Measurements from ENCODE around the gene GRIA4. TPM values are rescaled to one million over a fixed set of nuclear protein-coding genes. Genes with fewer than 3 reads are reported as not detected.

The GRIA4 gene
- polyA plus RNA-seq, 3 donors, result not detected

GRCh38 chr11:105825141-105825540 is 215.3 kb downstream of the GRIA4 start:
- Mint-ChIP-seq H3K36me3 (no peaks in the 10 kb centered on the region), H3K27me3 (ENCODE audit: low read depth in 3 of 3) (peaks cover 0 to 2% (median 0%) of the 10 kb centered on the region in 3 donors), H3K4me3 (no peak overlapping the region), H3K9me3 (peaks cover 0 to 3% (median 0%) of the 10 kb centered on the region in 7 donors), H3K4me1 (peaks cover 11% of the 10 kb centered on the region), H3K27ac (no peak overlapping the region)
- Histone ChIP-seq H3K4me3 (replicated peaks in 1 of 3; ENCODE audit: low read depth in 2 of 3, low read length in 3 of 3) (no peak overlapping the region), H3K79me2 (ENCODE audit: insufficient read depth, low read length) (no peaks in the 10 kb centered on the region), H3K9ac (ENCODE audit: insufficient read depth, low read length, poor library complexity, severe bottlenecking) (no peak overlapping the region), H2AFZ (ENCODE audit: insufficient read depth, low read depth, low read length, poor library complexity, severe bottlenecking) (no peak overlapping the region), H3K27ac (ENCODE audit: low read depth in 1 of 2, low read length in 2 of 2) (no peak overlapping the region), H4K20me1 (ENCODE audit: insufficient read depth, low read length) (no peaks in the 10 kb centered on the region), H3K36me3 (replicated peaks in 1 of 2; ENCODE audit: control insufficient read depth in 1 of 2, insufficient read depth in 2 of 2, low read length in 2 of 2) (no peaks in the 10 kb centered on the region), H3K4me2 (replicated peaks; ENCODE audit: extremely low read depth, low read length, poor library complexity, severe bottlenecking) (no peak overlapping the region), H3K27me3 (ENCODE audit: control insufficient read depth in 2 of 2, insufficient read depth in 2 of 2, low read length in 2 of 2) (no peaks in the 10 kb centered on the region), H3K4me1 (ENCODE audit: control insufficient read depth in 1 of 2, insufficient read depth in 2 of 2, low read length in 2 of 2) (peaks cover 4 to 6% of the 10 kb centered on the region in 2 donors), H3K9me3 (replicated peaks in 1 of 2; ENCODE audit: control insufficient read depth in 1 of 2, insufficient read depth in 1 of 2, low read length in 2 of 2) (no peaks in the 10 kb centered on the region)
- intact Hi-C loops (cut with micrococcal nuclease), result no loop called here
- TF ChIP-seq CTCF (IDR thresholded peaks at IDR 0.05), result no peak
- no peak for DNase-seq
- 100% methylated on average over 1 of the region's 1 CpG for WGBS (ENCODE audit: insufficient coverage)

DNA sequence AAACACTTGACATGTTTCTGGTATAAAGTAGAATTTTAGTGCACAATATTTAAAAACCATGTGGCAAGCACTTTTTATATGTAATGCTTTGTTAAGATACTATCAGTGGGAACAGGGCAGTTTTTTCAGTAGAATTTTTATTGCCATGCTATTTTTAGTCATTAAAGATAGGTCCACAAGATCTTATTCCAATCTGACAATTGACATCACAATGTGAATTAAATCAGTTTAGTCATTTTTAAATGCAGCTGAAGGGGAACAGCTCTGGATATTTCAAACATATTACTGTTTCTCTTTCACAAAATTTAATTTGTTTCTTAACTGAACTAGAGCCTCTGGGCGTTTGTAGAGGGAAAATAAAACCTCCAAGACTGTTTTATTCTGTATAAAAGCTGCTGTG is 218.0 kb downstream of the GRIA4 start:
- Histone ChIP-seq H3K4me1 (ENCODE audit: control insufficient read depth in 1 of 2, insufficient read depth in 2 of 2, low read length in 2 of 2) (peaks cover 4 to 6% of the 10 kb centered on the region in 2 donors), H4K20me1 (ENCODE audit: insufficient read depth, low read length) (no peaks in the 10 kb centered on the region), H3K4me2 (replicated peaks; ENCODE audit: extremely low read depth, low read length, poor library complexity, severe bottlenecking) (no peak overlapping the region), H3K9ac (ENCODE audit: insufficient read depth, low read length, poor library complexity, severe bottlenecking) (no peak overlapping the region), H3K9me3 (replicated peaks in 1 of 2; ENCODE audit: control insufficient read depth in 1 of 2, insufficient read depth in 1 of 2, low read length in 2 of 2) (no peaks in the 10 kb centered on the region), H3K4me3 (replicated peaks in 1 of 3; ENCODE audit: low read depth in 2 of 3, low read length in 3 of 3) (no peak overlapping the region), H2AFZ (ENCODE audit: insufficient read depth, low read depth, low read length, poor library complexity, severe bottlenecking) (no peak overlapping the region), H3K27ac (ENCODE audit: low read depth in 1 of 2, low read length in 2 of 2) (no peak overlapping the region), H3K36me3 (replicated peaks in 1 of 2; ENCODE audit: control insufficient read depth in 1 of 2, insufficient read depth in 2 of 2, low read length in 2 of 2) (no peaks in the 10 kb centered on the region), H3K27me3 (ENCODE audit: control insufficient read depth in 2 of 2, insufficient read depth in 2 of 2, low read length in 2 of 2) (no peaks in the 10 kb centered on the region), H3K79me2 (ENCODE audit: insufficient read depth, low read length) (no peaks in the 10 kb centered on the region)
- H3K4me3 Mint-ChIP-seq, result no peak overlapping the region
- peaks cover 0 to 2% (median 0%) of the 10 kb centered on the region in 7 donors for H3K9me3 Mint-ChIP-seq
- no peak for DNase-seq
- H3K4me1 Mint-ChIP-seq, result peaks cover 11% of the 10 kb centered on the region
- H3K27me3 Mint-ChIP-seq (ENCODE audit: low read depth in 3 of 3), result peaks cover 0 to 2% (median 0%) of the 10 kb centered on the region in 3 donors
- no CpG with 5 or more reads among the region's 1 CpG for WGBS (ENCODE audit: insufficient coverage)
- TF ChIP-seq CTCF (IDR thresholded peaks at IDR 0.05), result no peak
- intact Hi-C loops (cut with micrococcal nuclease), result no loop called here
- no peak overlapping the region for H3K27ac Mint-ChIP-seq
- no peaks in the 10 kb centered on the region for H3K36me3 Mint-ChIP-seq
